HUES48 (cell line): ENCODE measurements around the gene SAXO2.
"Not testable (repeated sequence)": the region's sequence is repeated elsewhere in the genome, so short reads cannot be mapped to it uniquely, and the experiment has no call there.

Experiments used
- H3K27ac ChIP-seq: one replicate; pipeline ENCODE4 v1.7.0; 2013; ENCODE audit warnings: low read depth, low read length, inconsistent platforms
- H3K27me3 ChIP-seq: 2 replicates; pipeline ENCODE4 v1.6.1; 2013; ENCODE audit warnings: mild to moderate bottlenecking, low read length; ENCODE audit not compliant: control insufficient read depth, insufficient read depth
- H3K36me3 ChIP-seq: 2 replicates; pipeline ENCODE4 v1.6.1; 2013; ENCODE audit warnings: low read length; ENCODE audit not compliant: control insufficient read depth, insufficient read depth
- H3K4me1 ChIP-seq: 2 replicates; pipeline ENCODE4 v1.6.1; 2013; ENCODE audit warnings: mild to moderate bottlenecking, low read length; ENCODE audit not compliant: control insufficient read depth, insufficient read depth
- H3K4me3 ChIP-seq: 2 replicates; pipeline ENCODE4 v1.5.1; 2013; ENCODE audit warnings: mild to moderate bottlenecking, low read depth, low read length
- H3K9ac ChIP-seq: 2 replicates; pipeline ENCODE4 v1.6.1; 2013; ENCODE audit warnings: mild to moderate bottlenecking, low read depth, low read length, moderate library complexity
- H3K9me3 ChIP-seq: 2 replicates; pipeline ENCODE4 v1.6.1; 2013; ENCODE audit warnings: low read length; ENCODE audit not compliant: control insufficient read depth, insufficient read depth

The SAXO2 gene

DNA sequence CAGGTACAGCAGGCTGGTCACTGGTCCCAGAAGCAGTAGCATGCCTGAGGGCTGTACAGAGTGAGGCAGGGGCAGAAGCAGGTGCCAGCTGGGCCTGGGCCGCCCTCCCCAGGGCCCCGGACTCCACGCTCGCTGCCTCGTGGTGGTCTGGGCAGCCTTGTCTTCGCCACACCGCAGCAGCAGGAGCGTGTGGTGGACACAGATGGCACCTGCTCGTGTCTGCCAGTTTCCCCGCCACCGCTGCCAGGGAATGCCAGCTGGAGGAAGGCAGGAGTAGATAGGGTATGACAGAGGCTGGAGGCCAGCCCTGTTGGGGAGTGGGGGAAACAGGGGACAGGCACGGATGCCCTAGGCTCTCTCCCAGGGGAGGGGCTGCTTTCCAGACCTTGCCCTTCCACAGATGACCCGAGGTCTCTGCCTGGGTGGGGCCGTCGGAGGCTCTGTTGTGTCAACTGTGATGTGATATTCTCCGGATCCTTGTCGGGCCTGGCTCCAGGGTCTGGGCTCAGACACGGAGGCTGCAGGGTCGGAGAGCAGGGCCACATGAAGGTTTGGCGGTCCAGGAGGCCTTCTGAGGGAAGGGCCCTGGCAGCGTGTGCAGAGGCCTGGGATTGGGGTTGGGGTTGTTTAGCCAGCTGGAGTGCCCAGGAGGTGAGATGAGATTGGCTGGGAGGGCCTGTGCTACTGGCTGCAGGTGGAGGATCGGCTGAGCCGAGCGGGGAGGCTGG, 53.1 kb downstream of the SAXO2 start:
- Histone ChIP-seq H3K9ac (no peak overlapping the region), H3K9me3 (no peaks in the 10 kb centered on the region), H3K4me1 (no peaks in the 10 kb centered on the region), H3K4me3 (no peak overlapping the region), H3K36me3 (no peaks in the 10 kb centered on the region), H3K27me3 (no peaks in the 10 kb centered on the region), H3K27ac (no peak overlapping the region)

DNA sequence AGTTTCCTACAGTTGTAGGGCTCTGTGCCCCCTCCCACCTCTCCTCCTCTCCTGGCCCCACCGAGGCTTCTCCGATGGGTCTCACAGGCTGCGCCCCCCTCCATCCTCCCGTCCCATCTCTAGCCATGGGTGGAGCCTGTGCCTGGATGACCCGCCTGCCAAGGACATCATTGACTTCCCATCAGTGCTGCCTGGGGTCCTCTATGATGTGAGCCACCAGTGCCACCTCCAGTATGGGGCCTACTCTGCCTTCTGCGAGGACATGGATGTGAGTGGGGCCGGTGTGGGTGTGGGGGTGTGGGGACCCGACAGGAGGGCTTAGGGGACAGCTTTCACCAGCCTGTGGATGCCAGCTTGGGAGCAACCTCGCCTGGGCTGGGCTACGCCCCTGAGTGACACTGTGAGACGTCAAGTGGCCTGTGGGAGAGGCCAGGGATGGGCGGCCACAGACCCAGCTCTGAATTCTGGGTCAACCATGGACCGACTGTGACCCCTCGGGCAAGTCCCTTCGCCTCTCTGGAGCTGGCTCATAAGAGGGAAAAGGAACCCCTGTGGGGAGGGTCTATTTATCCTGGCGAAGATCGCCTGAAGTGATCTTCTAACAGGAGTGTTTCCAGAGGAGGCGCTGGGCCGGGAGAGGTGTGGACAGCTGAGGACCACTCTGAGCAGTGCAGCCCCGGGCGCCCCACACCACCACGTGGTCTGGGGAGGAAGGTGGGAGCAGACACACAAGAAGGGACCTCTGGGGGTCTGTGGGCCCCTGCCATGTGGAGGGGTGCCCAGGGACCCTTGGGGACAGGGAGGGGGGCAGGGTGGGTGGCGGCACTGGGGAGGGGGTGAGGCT, 53.9 kb downstream of the SAXO2 start:
- H3K36me3 ChIP-seq, H3K27ac ChIP-seq, H3K9me3 ChIP-seq, H3K4me3 ChIP-seq, H3K27me3 ChIP-seq, H3K9ac ChIP-seq, H3K4me1 ChIP-seq: not testable (repeated sequence)

GRCh38 chr15:82317091-82317489, 54.5 kb downstream of the SAXO2 start:
- Histone ChIP-seq H3K4me1 (no peaks in the 10 kb centered on the region), H3K9ac (no peak overlapping the region), H3K36me3 (no peaks in the 10 kb centered on the region), H3K27ac (no peak overlapping the region), H3K27me3 (no peaks in the 10 kb centered on the region), H3K9me3 (no peaks in the 10 kb centered on the region), H3K4me3 (no peak overlapping the region)

DNA sequence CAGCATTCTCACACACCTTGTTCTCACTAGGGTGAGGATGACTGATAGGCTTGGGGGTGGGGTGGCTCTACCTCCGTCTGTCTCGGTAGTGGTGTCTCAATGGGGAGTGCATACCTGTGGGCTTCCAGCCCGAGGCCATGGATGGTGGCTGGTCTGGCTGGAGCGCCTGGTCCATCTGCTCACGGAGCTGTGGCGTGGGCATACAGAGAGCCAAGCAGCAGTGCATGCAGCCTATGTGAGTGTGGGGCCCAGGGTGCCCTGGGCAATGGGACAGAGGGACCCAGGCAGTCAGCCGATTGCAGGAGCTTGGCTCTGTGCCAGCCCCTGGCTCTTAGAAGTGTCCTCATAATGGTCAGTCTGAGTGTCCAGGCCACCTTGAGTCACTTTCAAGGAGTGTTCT, 54.9 kb downstream of the SAXO2 start:
- not testable (repeated sequence) for H3K27me3 ChIP-seq, H3K27ac ChIP-seq, H3K9me3 ChIP-seq, H3K4me1 ChIP-seq, H3K9ac ChIP-seq, H3K4me3 ChIP-seq, H3K36me3 ChIP-seq

DNA sequence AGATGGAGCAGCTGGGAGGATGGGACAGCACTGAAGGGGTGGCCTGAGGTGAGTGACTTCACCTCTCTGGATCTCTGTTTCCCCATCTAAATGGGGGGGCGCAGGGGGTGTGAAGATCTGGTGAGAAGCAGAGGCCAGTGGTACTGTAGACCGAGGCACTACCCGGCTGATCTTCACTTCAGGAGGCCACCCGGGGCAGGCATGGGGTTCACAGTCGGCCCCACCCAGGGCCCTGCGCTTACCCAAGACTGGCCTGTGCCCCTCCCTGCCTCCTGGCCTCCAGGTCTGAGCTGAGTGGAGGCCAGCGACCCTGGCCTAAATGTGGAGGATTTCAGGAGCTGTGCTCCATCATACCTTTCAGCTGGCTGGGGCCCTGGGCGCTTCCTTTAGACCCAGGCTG, 55.7 kb downstream of the SAXO2 start:
- not testable (repeated sequence) for H3K27ac ChIP-seq, H3K4me1 ChIP-seq

DNA sequence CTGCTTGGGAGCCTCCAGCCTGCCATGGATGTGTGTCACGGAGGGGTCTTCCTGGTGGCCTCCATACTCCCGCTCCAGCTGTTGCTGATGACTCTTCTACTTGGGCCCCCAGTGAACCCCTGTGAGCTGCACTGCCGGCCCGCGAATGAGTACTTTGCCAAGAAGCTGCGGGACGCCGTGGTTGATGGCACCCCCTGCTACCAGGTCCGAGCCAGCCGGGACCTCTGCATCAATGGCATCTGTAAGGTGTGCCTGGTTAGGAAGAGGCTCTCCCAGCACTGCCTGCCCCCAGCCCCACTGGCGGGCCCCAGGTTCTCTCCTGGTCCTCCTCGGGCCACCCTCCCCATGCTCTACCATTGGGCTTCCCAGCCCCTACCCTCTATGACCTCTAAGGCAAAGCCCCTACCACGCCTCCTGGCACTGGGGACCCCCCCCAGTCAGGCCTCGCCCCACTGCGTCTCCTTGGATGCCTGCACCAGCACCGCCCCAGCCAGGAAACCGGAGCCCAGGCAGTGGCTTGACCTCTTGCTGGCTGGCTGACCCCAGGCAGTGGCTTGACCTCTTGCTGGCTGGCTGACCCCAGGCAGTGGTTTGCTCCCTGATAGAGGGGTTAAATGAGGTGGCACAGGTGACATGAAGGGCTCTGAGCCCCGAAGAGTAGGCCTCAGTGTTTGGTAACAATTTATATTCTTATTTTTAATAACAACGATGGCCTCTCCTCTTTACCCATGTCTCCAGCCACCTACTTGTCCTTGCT, 57.1 kb downstream of the SAXO2 start:
- H3K4me3 ChIP-seq, H3K9me3 ChIP-seq, H3K4me1 ChIP-seq, H3K27ac ChIP-seq, H3K9ac ChIP-seq, H3K36me3 ChIP-seq, H3K27me3 ChIP-seq: not testable (repeated sequence)

More for the DNA sequence above, 55.7 kb downstream of the SAXO2 start:
- H3K27me3 ChIP-seq, H3K9me3 ChIP-seq, H3K36me3 ChIP-seq, H3K4me3 ChIP-seq, H3K9ac ChIP-seq: not testable (repeated sequence)

GRCh38 chr15:82320861-82321260, 58.2 kb downstream of the SAXO2 start:
- H3K27ac ChIP-seq, H3K9me3 ChIP-seq, H3K4me1 ChIP-seq: not testable (repeated sequence)

DNA sequence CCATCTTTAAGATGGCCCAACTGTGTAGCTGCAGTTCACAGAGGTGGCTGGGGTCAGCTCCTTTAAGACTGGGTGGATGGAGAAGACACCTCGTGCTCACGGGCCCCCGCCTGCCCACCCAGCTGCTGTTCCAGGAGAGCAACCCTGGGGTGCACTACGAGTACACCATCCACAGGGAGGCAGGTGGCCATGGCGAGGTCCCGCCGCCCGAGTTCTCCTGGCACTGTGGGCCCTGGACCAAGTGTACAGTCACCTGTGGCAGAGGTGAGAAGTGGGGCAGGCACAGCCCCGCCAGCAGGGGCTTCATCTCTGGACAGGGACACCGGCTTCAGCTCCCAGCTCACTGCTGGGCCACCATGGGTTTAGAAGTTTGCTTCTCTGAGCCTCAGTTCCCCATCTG, 59.9 kb downstream of the SAXO2 start:
- H3K27me3 ChIP-seq, H3K4me1 ChIP-seq, H3K9ac ChIP-seq, H3K9me3 ChIP-seq, H3K4me3 ChIP-seq, H3K27ac ChIP-seq, H3K36me3 ChIP-seq: not testable (repeated sequence)

More at GRCh38 chr15:82320861-82321260, 58.2 kb downstream of the SAXO2 start:
- not testable (repeated sequence) for H3K27me3 ChIP-seq, H3K9ac ChIP-seq, H3K4me3 ChIP-seq, H3K36me3 ChIP-seq

GRCh38 chr15:82324831-82325230, 62.2 kb downstream of the SAXO2 start:
- not testable (repeated sequence) for H3K4me1 ChIP-seq, H3K9me3 ChIP-seq, H3K36me3 ChIP-seq, H3K27ac ChIP-seq, H3K9ac ChIP-seq, H3K4me3 ChIP-seq, H3K27me3 ChIP-seq

DNA sequence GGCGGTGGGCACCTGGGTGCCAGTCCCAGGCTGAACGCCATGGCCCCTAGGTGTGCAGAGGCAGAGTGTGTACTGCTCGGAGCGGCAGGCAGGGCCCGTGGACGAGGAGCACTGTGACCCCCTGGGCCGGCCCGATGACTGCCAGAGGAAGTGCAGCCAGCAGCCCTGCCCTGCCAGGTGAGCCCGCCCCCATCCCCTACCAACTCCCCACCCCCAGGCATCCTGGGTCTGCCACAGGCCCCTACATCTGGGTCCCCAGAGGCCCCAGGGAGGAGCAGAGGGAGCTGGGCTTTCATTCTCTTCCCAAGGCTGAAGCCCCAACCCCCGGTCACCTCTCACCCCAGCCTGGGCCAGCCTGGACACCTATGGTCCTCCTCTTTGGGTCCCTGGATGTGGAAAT, 63.0 kb downstream of the SAXO2 start:
- not testable (repeated sequence) for H3K4me1 ChIP-seq, H3K36me3 ChIP-seq, H3K9ac ChIP-seq, H3K9me3 ChIP-seq, H3K27ac ChIP-seq, H3K4me3 ChIP-seq, H3K27me3 ChIP-seq

DNA sequence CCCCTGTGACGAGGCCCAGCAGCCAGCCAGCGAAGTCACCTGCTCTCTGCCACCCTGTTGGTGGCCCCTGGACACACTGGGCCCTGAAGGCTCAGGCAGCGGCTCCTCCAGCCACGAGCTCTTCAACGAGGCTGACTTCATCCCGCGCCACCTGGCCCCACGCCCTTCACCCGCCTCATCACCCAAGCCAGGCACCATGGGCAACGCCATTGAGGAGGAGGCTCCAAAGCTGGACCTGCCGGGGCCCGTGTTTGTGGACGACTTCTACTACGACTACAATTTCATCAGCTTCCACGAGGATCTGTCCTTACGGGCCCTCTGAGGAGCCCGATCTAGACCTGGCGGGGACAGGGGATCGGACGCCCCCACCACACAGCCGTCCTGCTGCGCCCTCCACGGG, 64.3 kb downstream of the SAXO2 start:
- not testable (repeated sequence) for H3K4me3 ChIP-seq, H3K27me3 ChIP-seq, H3K27ac ChIP-seq, H3K9ac ChIP-seq, H3K36me3 ChIP-seq, H3K9me3 ChIP-seq, H3K4me1 ChIP-seq
